Measurements from ENCODE around the gene TMEM267. TPM values are rescaled to one million over a fixed set of nuclear protein-coding genes. Genes with fewer than 3 reads are reported as not detected.

The TMEM267 gene
- 9.7 and 10.2 TPM in 2 replicates for total RNA-seq
- long read RNA-seq, transcript TMEM267-201 (3 exons, 2,338 nt): major isoform, 25 of 45 reads
- long read RNA-seq, partial matches to known transcripts: 5 of 45 reads
- long read RNA-seq, other reads (novel, unspliced or antisense): 12 of 45 reads

DNA sequence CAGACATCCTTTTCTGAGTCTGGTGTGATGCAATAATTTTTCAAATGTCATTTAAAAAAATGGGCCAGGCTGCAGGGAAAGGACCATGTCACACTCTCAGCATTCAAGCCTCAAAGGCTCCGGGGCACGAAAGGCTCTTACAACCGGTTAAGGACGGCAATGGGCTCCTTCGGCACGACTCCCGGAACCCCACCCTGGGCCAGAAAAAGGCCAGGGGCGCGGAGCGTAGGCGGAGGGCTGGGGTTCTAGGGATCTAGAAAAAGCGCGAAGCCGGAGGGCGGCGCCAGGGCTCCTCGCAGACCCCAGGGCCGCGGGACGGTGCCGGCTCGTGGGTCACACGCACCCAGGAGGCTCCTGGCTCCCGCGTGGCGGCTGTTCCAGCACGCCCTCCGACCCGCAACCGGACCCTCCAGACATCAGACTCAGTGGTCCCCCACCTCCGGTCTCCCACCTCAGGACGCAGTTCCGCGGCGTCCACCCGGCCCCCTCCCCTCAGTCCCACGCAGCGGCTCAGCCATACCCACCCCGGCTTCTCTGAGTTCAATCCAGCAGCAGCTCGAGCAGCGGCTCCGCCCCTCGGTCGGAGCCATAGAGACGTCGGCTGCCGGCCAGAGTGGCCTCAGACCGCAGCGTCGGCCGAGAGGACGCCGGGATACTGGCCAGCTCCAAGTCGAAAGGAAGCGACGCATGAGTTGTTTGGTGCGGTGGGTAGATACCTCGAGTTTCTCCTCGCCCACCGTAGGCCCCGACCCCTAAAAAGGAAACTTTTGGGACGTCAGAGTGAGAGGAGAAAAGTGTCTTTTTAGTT lies at the start of gene TMEM267:
Gene TMEM267 (minus strand): TSS at position 568 of the 808 bp plus-strand sequence. CDS start 29,896 bp downstream, outside the sequence.
- peak within 1 kb of the TSS; percentile 99 for H3K27ac Mint-ChIP-seq (ENCODE audit: unreplicated experiment)
- no peak for TF ChIP-seq CTCF (conservative IDR thresholded peaks at IDR 0.05)
- no peaks in the 10 kb centered on the region for H3K36me3 Mint-ChIP-seq (ENCODE audit: low read depth)
- peak within 1 kb of the TSS; percentile 98 for H3K4me3 Mint-ChIP-seq
- DNase-seq (ENCODE audit: low read depth, low spot score): peak; percentile 75
- no peaks in the 10 kb centered on the region for H3K27me3 Mint-ChIP-seq (ENCODE audit: low read depth)
- H3K4me1 Mint-ChIP-seq: peaks cover 21% of the 10 kb centered on the region
- H3K9me3 Mint-ChIP-seq: no peaks in the 10 kb centered on the region

DNA sequence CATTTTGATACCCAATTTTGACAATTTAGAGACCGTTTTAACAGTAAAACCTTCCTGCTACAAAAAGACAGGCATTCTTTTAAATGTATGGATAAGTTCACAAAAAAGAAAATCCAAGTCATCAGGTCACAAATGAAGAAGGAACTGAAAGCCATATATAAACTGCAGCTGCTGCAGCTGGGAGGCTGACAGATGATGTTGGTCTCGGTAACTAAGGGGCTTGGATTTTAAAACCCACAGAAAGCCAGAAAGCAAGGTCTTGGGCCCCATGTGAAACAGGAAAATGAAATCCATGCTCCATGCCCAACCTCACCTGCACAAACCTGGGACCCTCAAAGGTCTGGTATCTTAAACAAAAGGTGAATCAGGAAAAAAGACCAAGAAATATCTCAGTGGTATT lies 47.0 kb upstream of the TMEM267 start:
- Mint-ChIP-seq H3K9me3 (no peaks in the 10 kb centered on the region), H3K27ac (ENCODE audit: unreplicated experiment) (no peak overlapping the region), H3K4me3 (no peak overlapping the region), H3K4me1 (no peaks in the 10 kb centered on the region), H3K27me3 (ENCODE audit: low read depth) (no peaks in the 10 kb centered on the region), H3K36me3 (ENCODE audit: low read depth) (peaks cover 19% of the 10 kb centered on the region)
- TF ChIP-seq CTCF (conservative IDR thresholded peaks at IDR 0.05): no peak
- DNase-seq (ENCODE audit: low read depth, low spot score): no peak

DNA sequence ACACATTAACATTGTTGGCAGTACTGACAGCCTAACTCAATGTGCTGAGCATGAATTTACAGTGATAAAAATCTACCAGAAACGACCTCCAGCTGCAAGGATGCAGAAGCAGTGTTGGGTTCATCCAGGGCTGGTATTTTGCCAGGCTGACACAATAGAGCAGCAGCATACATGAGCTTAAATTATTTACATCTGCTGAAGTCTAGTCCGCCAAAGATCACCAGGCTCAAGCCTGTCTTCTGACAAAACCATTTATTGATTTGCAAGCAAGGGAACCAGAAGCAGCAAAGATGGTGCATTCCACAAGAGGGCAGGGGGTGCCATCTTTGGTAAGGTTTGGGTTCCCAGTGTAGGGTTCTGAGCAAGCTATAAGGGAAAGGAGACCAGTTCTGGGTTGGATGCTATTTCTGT lies 40.0 kb upstream of the TMEM267 start:
- Mint-ChIP-seq H3K27me3 (ENCODE audit: low read depth) (no peaks in the 10 kb centered on the region), H3K4me1 (no peaks in the 10 kb centered on the region), H3K9me3 (no peaks in the 10 kb centered on the region), H3K4me3 (no peak overlapping the region), H3K36me3 (ENCODE audit: low read depth) (peaks cover 38% of the 10 kb centered on the region), H3K27ac (ENCODE audit: unreplicated experiment) (no peak overlapping the region)
- no peak for TF ChIP-seq CTCF (conservative IDR thresholded peaks at IDR 0.05)
- no peak for DNase-seq (ENCODE audit: low read depth, low spot score)

GRCh38 chr5:43520615-43521014 lies 37.0 kb upstream of the TMEM267 start:
- no peak for TF ChIP-seq CTCF (conservative IDR thresholded peaks at IDR 0.05)
- DNase-seq (ENCODE audit: low read depth, low spot score): no peak
- H3K4me3 Mint-ChIP-seq: peak overlapping the region; percentile 19
- no peaks in the 10 kb centered on the region for H3K27me3 Mint-ChIP-seq (ENCODE audit: low read depth)
- peaks cover 4% of the 10 kb centered on the region for H3K4me1 Mint-ChIP-seq
- H3K9me3 Mint-ChIP-seq: no peaks in the 10 kb centered on the region
- peaks cover 32% of the 10 kb centered on the region for H3K36me3 Mint-ChIP-seq (ENCODE audit: low read depth)
- H3K27ac Mint-ChIP-seq (ENCODE audit: unreplicated experiment): no peak overlapping the region

DNA sequence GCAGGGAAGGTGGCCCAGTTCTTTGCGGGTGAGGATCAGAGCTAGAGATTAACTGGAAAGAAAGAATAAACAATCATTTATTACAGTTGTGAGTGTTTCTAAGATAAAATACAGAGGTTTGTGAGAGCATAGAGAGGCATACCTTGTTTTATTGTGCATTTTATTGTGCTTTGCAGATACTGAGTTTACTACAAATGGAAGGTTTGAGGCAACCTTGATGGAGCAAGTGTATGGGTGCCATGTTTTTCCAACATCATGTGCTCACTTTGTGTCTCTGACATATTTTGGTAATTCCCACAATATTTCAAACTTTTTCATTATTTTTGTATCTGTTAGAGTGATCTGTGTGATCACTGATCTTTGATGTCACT lies 32.0 kb upstream of the TMEM267 start:
- H3K4me1 Mint-ChIP-seq: peaks cover 36% of the 10 kb centered on the region
- no peak for DNase-seq (ENCODE audit: low read depth, low spot score)
- peak overlapping the region; percentile 58 for H3K27ac Mint-ChIP-seq (ENCODE audit: unreplicated experiment)
- TF ChIP-seq CTCF (conservative IDR thresholded peaks at IDR 0.05): no peak
- no peaks in the 10 kb centered on the region for H3K27me3 Mint-ChIP-seq (ENCODE audit: low read depth)
- H3K4me3 Mint-ChIP-seq: peak overlapping the region; percentile 97
- H3K9me3 Mint-ChIP-seq: peaks cover 4% of the 10 kb centered on the region
- peaks cover 14% of the 10 kb centered on the region for H3K36me3 Mint-ChIP-seq (ENCODE audit: low read depth)
